Measurements from ENCODE around the gene MUS81. TPM values are rescaled to one million over a fixed set of nuclear protein-coding genes. Genes with fewer than 3 reads are reported as not detected.

The MUS81 gene
- total and polyA plus RNA-seq, 2 of the 13 experiments (the other 11 are each of a cell fraction or from before 2014, with no cell fraction given) = 25.6 to 30.2 TPM

DNA sequence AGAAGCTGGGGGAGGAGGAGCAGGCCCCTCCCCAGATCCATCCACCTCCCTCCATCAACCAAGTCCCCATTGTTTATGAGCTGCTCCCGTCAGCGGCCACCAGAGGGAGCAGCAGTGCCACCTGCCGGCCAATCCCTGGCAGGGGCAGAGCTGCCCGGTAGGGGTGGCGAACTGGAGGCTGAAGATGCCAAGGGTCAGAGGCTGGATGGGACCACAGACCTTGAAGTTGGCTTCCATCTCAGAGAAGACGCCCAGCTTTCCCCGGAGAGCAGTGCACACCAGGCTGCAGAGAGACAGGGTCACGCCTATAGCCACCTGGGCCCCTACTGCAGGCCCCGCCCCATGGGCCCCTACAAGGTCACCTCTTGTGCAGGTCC, 24.5 kb downstream of the MUS81 start (continued):
- no peak for TF ChIP-seq ZNF318 (CRISPR knock-in tag; IDR thresholded peaks at IDR 0.05)
- TF ChIP-seq NPAS2 (CRISPR knock-in tag; IDR thresholded peaks at IDR 0.05; ENCODE audit: borderline replicate concordance) = no peak
- TF ChIP-seq HMGXB3 (CRISPR knock-in tag; IDR thresholded peaks at IDR 0.05; ENCODE audit: borderline replicate concordance) = no peak
- peak; percentile 98 for TF ChIP-seq CTCF (CRISPR knock-in tag; IDR thresholded peaks at IDR 0.05)
- no peak; the same call in 1 of the 2 replicates for TF ChIP-seq ZNF143 (CRISPR knock-in tag; IDR thresholded peaks at IDR 0.05)
- TF ChIP-seq ZNF557 (CRISPR knock-in tag; IDR thresholded peaks at IDR 0.05) = no peak
- TF ChIP-seq MAF1 (CRISPR knock-in tag; IDR thresholded peaks at IDR 0.05; ENCODE audit: borderline replicate concordance) = 0 out of 2 replicates have a peak, but pooled peaks have one; percentile 35
- no peak for TF ChIP-seq FOXP1 (IDR thresholded peaks at IDR 0.05)
- no peak for TF ChIP-seq FOXP1 (CRISPR knock-in tag; IDR thresholded peaks at IDR 0.05)
- TF ChIP-seq REL (CRISPR knock-in tag; conservative IDR thresholded peaks at IDR 0.05) = no peak
- TF ChIP-seq HMGA1 (CRISPR knock-in tag; conservative IDR thresholded peaks at IDR 0.05) = no peak
- TF ChIP-seq, protein P1, sequence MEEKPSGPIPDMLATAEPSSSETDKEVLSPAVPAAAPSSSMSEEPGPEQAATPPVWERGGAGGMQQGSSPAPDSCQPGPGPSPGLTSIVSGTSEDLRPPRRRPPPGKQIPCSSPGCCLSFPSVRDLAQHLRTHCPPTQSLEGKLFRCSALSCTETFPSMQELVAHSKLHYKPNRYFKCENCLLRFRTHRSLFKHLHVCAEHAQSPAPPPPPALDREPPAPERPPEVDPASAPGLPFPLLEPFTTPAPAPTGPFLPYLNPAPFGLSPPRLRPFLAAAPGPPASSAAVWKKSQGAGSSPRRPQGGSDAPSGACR (CRISPR knock-in tag; IDR thresholded peaks at IDR 0.05) = no peak
- TF ChIP-seq SNAPC2 (CRISPR knock-in tag; IDR thresholded peaks at IDR 0.05) = no peak
- no peak for TF ChIP-seq STAT5B (CRISPR knock-in tag; IDR thresholded peaks at IDR 0.05)
- no peak for TF ChIP-seq PHF8 (CRISPR knock-in tag; IDR thresholded peaks at IDR 0.05)
- peak in 1 of 2 experiments; percentile 63; a peak in 1 of 4 replicates for TF ChIP-seq KLF16 (CRISPR knock-in tag; IDR thresholded peaks at IDR 0.05)

Measured in HepG2 (cell line).